H1 (cell line): ENCODE data around the gene PCDHAC1. TPM values are rescaled to one million over a fixed set of nuclear protein-coding genes. Genes with fewer than 3 reads are reported as not detected.

ENCODE experiments used
- BCL11A ChIP-seq, 2 experiments: IDR thresholded peaks; one replicate each; pipeline ENCODE4 v1.6.1; 2011; ENCODE audit warnings: low read depth in 2 of 2, low read length in 2 of 2, mild to moderate bottlenecking in 2 of 2
- JUND ChIP-seq: IDR thresholded peaks from 2 replicates; pipeline ENCODE4 v1.6.1; 2011; ENCODE audit warnings: mild to moderate bottlenecking, improper control_type of control experiment, low read length
- POU5F1 ChIP-seq: IDR thresholded peaks from 2 replicates; pipeline ENCODE4 v1.6.1; 2011; ENCODE audit warnings: low read depth, mild to moderate bottlenecking, low read length, moderate library complexity
- SAP30 ChIP-seq: fragments of 300-600 bp; sonication (generic); IDR thresholded peaks from 2 replicates; pipeline ENCODE4 v1.7.1; 2012; ENCODE audit warnings: low read length, moderate library complexity, mild to moderate bottlenecking, inconsistent platforms; ENCODE audit not compliant: insufficient read depth, insufficient replicate concordance
- TBP ChIP-seq: IDR thresholded peaks from 2 replicates; pipeline ENCODE4 v1.6.1; 2011; ENCODE audit warnings: low read depth, low read length, improper control_type of control experiment
- polyA plus RNA-seq, 7 experiments: library from polyadenylated mRNA; depleted of rRNA in 3 of 7; stranded (reverse) in 5 of 7; unstranded in 2 of 7; fragments of >200 nt in 5 of 7; fragments of 200-250 nt in 2 of 7; gene quantifications; 1 replicate in 5 of 7; 2 replicates in 1 of 7; 4 replicates in 1 of 7; pipeline versions ENCODE4 v1.2.1 to v1.2.3, GENCODE V29; 2011 to 2013; ENCODE audit warnings: missing spikeins in 2 of 7, mixed read lengths in 2 of 7
- small RNA-seq: library from polyadenylated mRNA; stranded (forward); fragments of <200 nt; extraction: miRNeasy Mini kit (QIAGEN cat#:217004); gene quantifications from one replicate; pipeline ENCODE3, GENCODE V24; 2013; ENCODE audit not compliant: insufficient read depth
- total RNA-seq: library from RNA; stranded (reverse); fragmentation: NEBNext Ultra II Directional; extraction: Animal tissue kit (Norgen Biotek cat#: 25700); gene quantifications from 2 replicates; pipeline ENCODE4 v1.2.1, GENCODE V29; 2021

PCDHAC1 gene
- total and polyA plus RNA-seq, 2 of the 8 experiments (the other 6 are each of a cell fraction or from before 2014, with no cell fraction given), result 2.2 to 4.5 TPM

GRCh38 chr5:140978983-140979382 lies 52.9 kb downstream of the PCDHAC1 start (continued):
- TF ChIP-seq TBP (no peak), SAP30 (no peak), JUND (no peak), POU5F1 (no peak), BCL11A (IDR thresholded peaks at IDR 0.05; ENCODE audit: low read depth in 2 of 2, low read length in 2 of 2) (no peak)

Small RNAs within 50 kb of the gene (small RNA-seq; reads per million reads assigned to genes)
- gene AC010223.1, result not detected

Other genes with a start within 250 kb of the PCDHAC1 start
- 55.6 and 56.8 TPM in 2 replicates for gene HARS1, start 234.9 kb upstream of the PCDHAC1 start, total RNA-seq
- gene HARS1, start 234.9 kb upstream of the PCDHAC1 start, polyA plus RNA-seq (2011; rRNA removed), result 26.1 and 27.8 TPM in 2 replicates
- 21.4 and 23.1 TPM in 2 replicates for gene HARS2, start 234.8 kb upstream of the PCDHAC1 start, total RNA-seq
- gene HARS2, start 234.8 kb upstream of the PCDHAC1 start, polyA plus RNA-seq (2011; rRNA removed), result 12.9 and 16.1 TPM in 2 replicates
- 56.8 and 58.8 TPM in 2 replicates for gene ZMAT2, start 225.9 kb upstream of the PCDHAC1 start, total RNA-seq
- gene ZMAT2, start 225.9 kb upstream of the PCDHAC1 start, polyA plus RNA-seq (2011; rRNA removed), result 38.9 and 65.9 TPM in 2 replicates
- 0.50 and 0.52 TPM in 2 replicates for gene PCDHA1, start 140.2 kb upstream of the PCDHAC1 start, total RNA-seq
- 0.23 and 0.52 TPM in 2 replicates for gene PCDHA1, start 140.2 kb upstream of the PCDHAC1 start, polyA plus RNA-seq (2011; rRNA removed)
- 1.9 TPM in 2 replicates for gene PCDHA2, start 131.4 kb upstream of the PCDHAC1 start, total RNA-seq
- gene PCDHA2, start 131.4 kb upstream of the PCDHAC1 start, polyA plus RNA-seq (2011; rRNA removed), result 0.86 and 1.2 TPM in 2 replicates
- gene PCDHA3, start 125.2 kb upstream of the PCDHAC1 start, total RNA-seq, result 0.67 and 0.80 TPM in 2 replicates
- gene PCDHA3, start 125.2 kb upstream of the PCDHAC1 start, polyA plus RNA-seq (2011; rRNA removed), result 0.48 and 0.61 TPM in 2 replicates
- gene PCDHA4, start 119.2 kb upstream of the PCDHAC1 start, total RNA-seq, result 5.3 and 5.7 TPM in 2 replicates
- 3.7 and 3.8 TPM in 2 replicates for gene PCDHA4, start 119.2 kb upstream of the PCDHAC1 start, polyA plus RNA-seq (2011; rRNA removed)
- gene PCDHA5, start 104.7 kb upstream of the PCDHAC1 start, total RNA-seq, result 0.52 and 0.76 TPM in 2 replicates
- gene PCDHA5, start 104.7 kb upstream of the PCDHAC1 start, polyA plus RNA-seq (2011; rRNA removed), result 0.28 and 0.33 TPM in 2 replicates
- 6.5 and 7.1 TPM in 2 replicates for gene PCDHA6, start 98.3 kb upstream of the PCDHAC1 start, total RNA-seq
- 0.50 and 0.71 TPM in 2 replicates for gene PCDHA6, start 98.3 kb upstream of the PCDHAC1 start, polyA plus RNA-seq (2011; rRNA removed)
- gene PCDHA7, start 92.0 kb upstream of the PCDHAC1 start, total RNA-seq, result 1.6 and 2.7 TPM in 2 replicates
- 0.86 and 0.89 TPM in 2 replicates for gene PCDHA7, start 92.0 kb upstream of the PCDHAC1 start, polyA plus RNA-seq (2011; rRNA removed)
- 0.52 and 0.96 TPM in 2 replicates for gene PCDHA8, start 85.1 kb upstream of the PCDHAC1 start, total RNA-seq
- gene PCDHA8, start 85.1 kb upstream of the PCDHAC1 start, polyA plus RNA-seq (2011; rRNA removed), result 0.14 and 0.17 TPM in 2 replicates
- 0.28 and 0.36 TPM in 2 replicates for gene PCDHA9, start 77.9 kb upstream of the PCDHAC1 start, total RNA-seq
- 0.12 and 0.17 TPM in 2 replicates for gene PCDHA9, start 77.9 kb upstream of the PCDHAC1 start, polyA plus RNA-seq (2011; rRNA removed)
- 5.4 and 5.5 TPM in 2 replicates for gene PCDHA10, start 70.4 kb upstream of the PCDHAC1 start, total RNA-seq
- gene PCDHA10, start 70.4 kb upstream of the PCDHAC1 start, polyA plus RNA-seq (2011; rRNA removed), result 2.8 TPM in 2 replicates
- 6.6 and 6.9 TPM in 2 replicates for gene PCDHA11, start 57.3 kb upstream of the PCDHAC1 start, total RNA-seq
- gene PCDHA11, start 57.3 kb upstream of the PCDHAC1 start, polyA plus RNA-seq (2011; rRNA removed), result 4.7 and 6.5 TPM in 2 replicates
- gene PCDHA12, start 51.0 kb upstream of the PCDHAC1 start, total RNA-seq, result 9.3 and 10.6 TPM in 2 replicates
- gene PCDHA12, start 51.0 kb upstream of the PCDHAC1 start, polyA plus RNA-seq (2011; rRNA removed), result 4.2 and 5.7 TPM in 2 replicates
- 1.1 and 1.2 TPM in 2 replicates for gene PCDHA13, start 44.2 kb upstream of the PCDHAC1 start, total RNA-seq
- gene PCDHA13, start 44.2 kb upstream of the PCDHAC1 start, polyA plus RNA-seq (2011; rRNA removed), result 1.3 and 1.4 TPM in 2 replicates
- 3.7 and 4.9 TPM in 2 replicates for gene PCDHAC2, start 40.2 kb downstream of the PCDHAC1 start, total RNA-seq
- 4.6 and 5.0 TPM in 2 replicates for gene PCDHAC2, start 40.2 kb downstream of the PCDHAC1 start, polyA plus RNA-seq (2011; rRNA removed)
- gene PCDHB1, start 125.1 kb downstream of the PCDHAC1 start, total RNA-seq, result 0.04 and 0.08 TPM in 2 replicates
- gene PCDHB1, start 125.1 kb downstream of the PCDHAC1 start, polyA plus RNA-seq (2011; rRNA removed), result 0.03 and 0.05 TPM in 2 replicates
- 25.6 and 28.8 TPM in 2 replicates for gene PCDHB2, start 168.3 kb downstream of the PCDHAC1 start, total RNA-seq
- gene PCDHB2, start 168.3 kb downstream of the PCDHAC1 start, polyA plus RNA-seq (2011; rRNA removed), result 29.2 and 38.0 TPM in 2 replicates
- gene PCDHB3, start 174.2 kb downstream of the PCDHAC1 start, total RNA-seq, result 3.4 and 4.0 TPM in 2 replicates
- gene PCDHB3, start 174.2 kb downstream of the PCDHAC1 start, polyA plus RNA-seq (2011; rRNA removed), result 1.6 and 1.8 TPM in 2 replicates
- 1.4 and 1.5 TPM in 2 replicates for gene PCDHB4, start 195.5 kb downstream of the PCDHAC1 start, total RNA-seq
- gene PCDHB4, start 195.5 kb downstream of the PCDHAC1 start, polyA plus RNA-seq (2011; rRNA removed), result 1.3 and 2.0 TPM in 2 replicates
- 2.4 and 2.8 TPM in 2 replicates for gene PCDHB5, start 208.9 kb downstream of the PCDHAC1 start, total RNA-seq
- gene PCDHB5, start 208.9 kb downstream of the PCDHAC1 start, polyA plus RNA-seq (2011; rRNA removed), result 8.2 and 12.5 TPM in 2 replicates
- gene PCDHB6, start 223.8 kb downstream of the PCDHAC1 start, total RNA-seq, result 0.17 and 0.28 TPM in 2 replicates
- gene PCDHB6, start 223.8 kb downstream of the PCDHAC1 start, polyA plus RNA-seq (2011; rRNA removed), result 0.29 and 0.39 TPM in 2 replicates
- gene PCDHB7, start 246.3 kb downstream of the PCDHAC1 start, total RNA-seq, result 0.19 and 0.25 TPM in 2 replicates
- gene PCDHB7, start 246.3 kb downstream of the PCDHAC1 start, polyA plus RNA-seq (2011; rRNA removed), result 0.17 and 0.24 TPM in 2 replicates